HG02852 (cell line): Measurements from ENCODE around the gene OR2A25.
"Not testable (repeated sequence)": the region's sequence is repeated elsewhere in the genome, so short reads cannot be mapped to it uniquely, and the experiment has no call there.

Experiments
- ATAC-seq: cut with Tn5 transposase; IDR thresholded peaks from one replicate; pipeline ENCODE4 v1.9.1; 2021; ENCODE audit warnings: mild to moderate bottlenecking, moderate library complexity; ENCODE audit not compliant: unreplicated experiment

The OR2A25 gene, protein sequence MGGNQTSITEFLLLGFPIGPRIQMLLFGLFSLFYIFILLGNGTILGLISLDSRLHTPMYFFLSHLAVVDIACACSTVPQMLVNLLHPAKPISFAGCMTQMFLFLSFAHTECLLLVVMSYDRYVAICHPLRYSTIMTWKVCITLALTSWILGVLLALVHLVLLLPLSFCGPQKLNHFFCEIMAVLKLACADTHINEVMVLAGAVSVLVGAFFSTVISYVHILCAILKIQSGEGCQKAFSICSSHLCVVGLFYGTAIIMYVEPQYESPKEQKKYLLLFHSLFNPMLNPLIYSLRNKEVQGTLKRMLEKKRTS

DNA sequence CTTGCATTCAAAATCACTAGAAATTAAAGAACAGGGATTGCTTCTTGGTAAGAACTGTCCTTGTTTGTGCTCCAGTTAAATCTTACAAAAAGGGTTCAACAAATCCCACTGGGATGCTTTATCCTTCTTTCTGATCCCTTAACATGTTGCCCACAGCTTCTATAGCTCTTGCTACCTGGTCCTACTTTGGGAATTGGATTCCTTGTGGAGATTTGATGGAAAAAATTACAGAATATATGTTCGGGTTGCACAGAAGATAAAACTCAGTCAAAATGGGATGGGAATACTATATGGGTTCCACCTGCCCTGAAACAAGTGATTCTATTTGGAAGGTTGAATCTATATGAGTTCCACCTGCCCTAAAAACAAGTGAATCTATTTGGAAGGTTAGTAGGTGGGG, at the start of gene OR2A25:
OR2A25 (plus strand) TSS at position 301 of the 400 bp plus-strand sequence. CDS start 4,409 bp downstream, outside the sequence.
- no peak for ATAC-seq

DNA sequence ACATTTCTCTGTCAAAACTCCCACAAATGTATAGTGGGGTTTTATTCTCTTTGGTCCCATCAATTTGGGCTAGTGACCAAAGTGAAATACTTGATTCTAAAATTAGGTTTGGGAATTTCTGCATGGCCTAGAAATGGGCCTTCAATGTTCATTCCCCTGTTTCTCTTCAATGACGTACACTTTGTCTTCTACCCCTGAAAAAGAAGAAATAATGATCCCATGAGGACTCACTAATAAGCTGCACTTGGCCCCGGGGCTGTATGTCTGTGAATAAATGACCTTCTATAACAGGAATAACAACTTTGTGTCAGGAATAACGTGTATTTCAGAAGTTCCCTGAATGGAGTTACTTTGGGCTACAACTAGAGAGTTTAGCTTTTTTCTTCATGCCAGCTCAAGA, 49.3 kb upstream of the OR2A25 start:
- ATAC-seq = no peak

DNA sequence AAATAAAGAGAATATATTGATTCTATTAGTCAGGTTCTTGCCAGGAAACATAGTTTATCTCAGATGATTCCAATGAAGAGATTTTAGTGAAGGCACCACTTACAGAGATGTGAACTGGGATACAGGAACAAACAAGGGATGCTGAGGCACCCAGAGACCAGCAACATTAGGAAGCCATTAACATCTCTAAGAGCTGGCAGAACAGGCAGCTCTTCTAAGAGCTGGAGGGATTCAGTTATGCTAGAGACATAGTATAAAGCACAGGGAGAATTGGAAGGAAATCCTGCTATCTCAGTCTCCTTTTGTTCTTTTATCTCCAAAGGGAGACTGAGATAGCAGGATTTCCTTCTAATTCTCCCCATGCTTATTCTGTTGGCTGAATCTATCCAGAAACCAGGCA, 47.4 kb upstream of the OR2A25 start:
- ATAC-seq = no peak

DNA sequence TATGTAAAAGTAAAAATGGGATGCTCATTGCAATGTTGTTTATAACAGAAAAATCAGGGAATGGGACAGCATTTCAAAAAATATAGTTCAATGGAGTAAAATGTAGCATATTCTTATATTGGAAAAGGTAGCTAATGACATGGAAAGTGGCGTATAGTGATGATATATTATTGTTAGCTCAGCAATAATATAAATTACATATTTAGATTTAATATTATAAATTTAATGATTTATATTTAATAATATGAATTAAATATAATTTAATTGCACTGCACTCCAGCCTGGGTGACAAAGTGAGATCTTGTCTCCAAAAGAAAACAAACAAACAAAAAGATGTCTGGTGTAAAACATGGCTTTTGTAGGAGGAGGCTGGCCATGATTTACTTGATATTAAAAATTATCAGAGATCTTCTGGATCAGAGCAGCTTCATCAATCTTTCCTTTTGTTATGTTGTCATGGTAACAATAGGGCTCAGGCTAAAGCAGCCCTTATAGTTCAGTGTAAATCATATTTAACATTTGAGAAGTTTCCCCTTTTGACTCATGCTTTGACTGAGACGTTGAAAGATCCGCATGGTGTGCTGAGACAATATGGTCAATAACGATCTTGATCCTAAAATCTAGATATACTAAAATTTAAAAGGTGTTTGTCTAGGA, 46.3 kb upstream of the OR2A25 start:
- ATAC-seq = no peak

DNA sequence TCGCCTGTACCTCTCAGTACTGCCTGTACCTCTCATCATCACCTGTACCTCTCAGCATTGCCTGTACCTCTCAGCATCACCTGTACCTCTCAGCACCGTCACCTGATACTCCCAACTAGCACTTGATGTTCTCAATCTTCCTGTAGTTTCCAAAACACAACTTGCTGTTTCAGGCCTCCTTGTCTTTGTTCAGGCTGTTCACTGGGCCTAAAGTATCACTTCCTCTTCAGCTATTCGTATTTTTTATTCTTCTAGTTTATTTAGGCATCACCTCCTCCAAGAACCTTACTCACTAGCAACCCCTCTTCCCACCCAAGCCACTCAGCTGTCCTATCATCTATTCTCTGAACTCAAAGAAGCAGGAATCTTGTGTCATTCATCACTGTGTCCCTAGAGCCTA, 45.4 kb upstream of the OR2A25 start:
- ATAC-seq = no peak

DNA sequence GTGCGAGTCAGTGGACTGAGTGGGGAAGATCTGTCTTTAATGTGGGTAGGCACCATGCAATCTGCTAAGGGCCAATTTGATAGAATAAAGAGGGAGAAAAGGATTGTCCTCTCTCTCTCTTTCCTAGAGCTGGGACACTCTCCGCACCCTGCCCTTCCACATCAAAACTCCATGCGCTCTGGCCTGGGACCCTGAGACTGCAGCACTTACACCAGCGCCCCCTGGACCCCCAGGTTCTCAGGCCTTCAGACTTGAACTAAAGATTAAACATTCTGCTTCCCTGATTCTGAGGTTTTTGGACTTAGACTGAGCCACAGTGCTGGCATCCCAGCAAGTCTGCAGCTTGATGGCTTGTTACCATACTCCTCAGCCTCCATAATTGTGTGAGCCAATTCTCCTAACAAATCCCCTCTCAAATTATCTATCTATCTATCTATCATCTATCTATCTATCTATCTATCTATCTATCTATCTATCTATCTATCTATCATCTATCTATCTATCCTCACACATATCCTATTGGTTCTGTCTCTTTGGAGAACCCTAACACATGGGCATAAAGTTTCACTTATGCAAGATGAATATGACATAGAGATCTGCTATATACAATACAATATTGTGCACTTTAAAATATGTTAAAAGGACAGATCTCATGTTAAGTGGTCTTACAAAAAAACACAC, 43.3 kb upstream of the OR2A25 start:
- no peak for ATAC-seq

DNA sequence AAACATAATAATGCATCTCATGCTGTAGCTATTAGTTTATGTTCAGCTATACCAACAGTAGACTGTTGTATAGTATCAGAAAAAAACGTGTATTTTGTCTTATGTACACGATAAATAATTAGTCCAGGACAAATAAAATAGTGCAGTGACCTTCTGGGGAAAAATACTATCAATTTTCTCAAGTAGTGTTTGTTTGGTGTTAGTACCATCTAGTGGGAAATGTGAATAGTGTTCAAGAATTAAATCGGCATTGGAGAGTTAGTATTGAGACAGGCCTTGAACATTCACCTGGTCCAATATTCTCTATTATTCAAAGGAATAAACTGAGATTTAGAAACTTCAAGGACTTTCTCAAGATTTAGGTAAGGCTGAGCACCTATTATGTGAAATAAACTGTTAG, 42.5 kb upstream of the OR2A25 start:
- ATAC-seq = no peak

DNA sequence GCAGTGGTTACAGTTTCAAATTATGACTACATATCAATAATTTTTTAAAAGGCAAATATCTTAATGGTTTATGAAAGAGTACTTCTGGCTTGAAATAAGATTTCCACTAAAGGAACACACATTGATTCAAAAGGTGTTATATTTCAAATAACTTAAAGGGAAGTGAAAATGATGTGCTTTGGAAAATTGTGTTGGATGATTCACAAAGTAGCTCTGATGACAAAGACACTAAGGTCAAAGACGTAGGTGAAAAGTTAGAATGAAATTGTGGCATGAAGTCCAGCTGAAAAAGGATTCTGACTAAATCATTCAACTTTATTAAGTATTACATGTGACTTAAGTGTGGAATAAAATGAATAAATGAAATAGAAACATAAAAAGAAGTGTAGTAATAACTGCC, 41.6 kb upstream of the OR2A25 start:
- no peak for ATAC-seq

DNA sequence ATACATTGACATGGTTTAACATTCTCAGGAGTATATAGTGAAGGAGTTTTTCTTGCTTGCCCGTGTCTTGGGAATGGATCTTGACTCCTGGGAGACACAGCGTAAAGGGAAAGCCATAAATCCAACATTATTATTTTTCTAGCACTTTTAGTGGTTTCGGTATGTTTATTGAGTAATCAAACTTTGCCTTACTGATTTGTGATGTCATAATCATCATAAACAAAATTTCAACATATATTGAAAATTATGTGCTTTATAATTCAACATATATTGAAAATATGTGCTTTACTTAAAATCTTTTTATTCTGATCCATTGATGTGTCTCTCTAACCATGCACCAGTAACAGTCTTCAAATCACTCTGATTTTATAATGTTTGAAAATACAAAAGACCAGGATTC, 41.1 kb upstream of the OR2A25 start:
- no peak for ATAC-seq

DNA sequence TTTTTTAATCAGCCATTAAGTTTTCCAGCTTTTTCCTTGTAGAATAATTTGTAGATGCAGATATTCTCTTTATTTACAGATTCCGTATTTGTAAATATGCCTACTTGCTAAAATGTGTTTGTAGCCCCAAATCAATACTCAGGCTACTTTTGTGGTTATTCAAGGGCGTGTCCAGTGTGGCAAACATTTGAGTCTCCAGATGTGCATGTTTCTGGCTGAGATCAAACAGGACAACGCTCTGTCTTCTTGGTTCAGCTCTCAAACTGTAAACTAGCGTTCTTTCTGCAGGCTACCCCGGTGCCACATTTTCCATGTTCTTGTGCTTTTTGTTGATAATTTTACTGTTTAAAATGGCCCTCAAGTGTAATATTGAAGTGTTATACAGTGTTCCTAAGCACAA, 37.1 kb upstream of the OR2A25 start:
- no peak for ATAC-seq

DNA sequence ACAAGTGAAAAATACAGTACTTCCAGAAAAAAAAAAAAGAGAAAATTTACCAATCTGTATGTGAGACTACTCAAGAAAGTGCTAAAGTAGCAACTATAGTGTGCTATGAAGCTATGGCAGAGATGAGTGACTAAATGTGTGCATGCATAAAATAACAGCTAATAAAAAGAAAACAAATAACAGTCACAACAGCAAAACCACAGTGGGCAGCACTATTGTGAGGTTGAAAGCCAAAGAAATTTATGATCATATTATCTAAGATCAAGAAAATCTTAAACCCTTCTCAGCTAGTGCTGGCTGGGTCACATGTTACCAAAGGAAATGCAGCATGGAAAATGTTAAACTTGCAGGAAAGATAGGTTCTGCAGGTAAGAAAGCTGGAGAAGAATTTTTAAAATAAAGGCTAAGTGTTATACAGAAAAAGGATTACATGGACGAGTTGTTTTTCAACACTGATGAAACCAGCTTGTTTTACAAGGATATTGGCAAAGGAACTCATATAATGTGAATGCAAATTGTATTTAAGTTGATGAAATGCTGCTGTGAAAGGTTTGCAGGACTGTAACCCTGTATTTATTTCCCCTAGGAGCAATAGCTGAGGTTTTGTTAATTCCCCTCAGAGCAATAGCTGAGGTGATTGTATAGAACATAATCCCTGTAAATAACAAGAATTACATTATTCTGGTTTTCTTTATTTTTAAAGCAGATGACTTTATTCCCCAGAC, 36.5 kb upstream of the OR2A25 start:
- ATAC-seq = no peak

DNA sequence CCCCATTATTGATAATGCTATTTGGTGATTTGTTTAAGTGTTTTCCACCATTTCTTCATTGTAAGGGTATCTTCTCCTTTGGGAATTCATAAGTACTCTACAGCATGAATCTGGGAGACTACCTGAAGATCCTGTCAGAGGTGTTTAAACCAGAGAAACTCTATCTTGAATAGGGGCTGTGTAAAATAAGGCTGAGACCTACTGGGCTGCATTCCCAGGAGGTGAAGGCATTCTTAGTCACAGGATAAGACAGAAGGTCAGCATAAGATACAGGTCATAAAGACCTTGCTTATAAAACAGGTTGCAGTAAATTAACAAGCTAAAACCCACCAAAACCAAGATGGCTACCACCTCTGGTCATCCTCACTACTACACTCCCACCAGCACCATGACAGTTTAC, 34.2 kb upstream of the OR2A25 start:
- no peak for ATAC-seq

DNA sequence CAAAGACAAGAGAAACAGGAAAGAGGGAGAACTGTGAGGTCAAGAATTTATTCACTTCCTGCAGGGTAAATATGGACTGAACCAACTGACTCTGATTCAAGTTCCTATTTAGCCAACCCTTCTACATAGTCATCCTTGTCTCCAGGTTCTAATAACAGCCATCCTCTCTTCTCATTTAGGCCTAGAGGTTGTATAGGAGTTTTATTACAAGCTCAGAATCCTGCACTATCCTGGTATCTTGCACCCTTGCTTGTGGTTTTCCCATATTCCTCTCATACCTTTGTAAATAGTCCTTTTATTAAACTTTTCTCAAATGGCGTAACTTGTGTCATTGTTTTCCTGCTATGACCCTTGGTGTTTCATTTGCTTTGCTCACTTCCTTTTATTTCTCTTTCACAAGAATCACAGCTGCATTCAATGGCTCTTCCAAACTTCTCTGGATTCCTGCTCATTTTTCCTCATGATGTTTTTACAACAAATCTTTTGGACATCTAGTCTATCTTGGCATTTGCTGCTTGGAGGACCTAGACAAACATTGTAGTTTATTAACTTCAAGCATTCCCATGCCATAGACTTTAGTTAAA, 33.2 kb upstream of the OR2A25 start:
- no peak for ATAC-seq

DNA sequence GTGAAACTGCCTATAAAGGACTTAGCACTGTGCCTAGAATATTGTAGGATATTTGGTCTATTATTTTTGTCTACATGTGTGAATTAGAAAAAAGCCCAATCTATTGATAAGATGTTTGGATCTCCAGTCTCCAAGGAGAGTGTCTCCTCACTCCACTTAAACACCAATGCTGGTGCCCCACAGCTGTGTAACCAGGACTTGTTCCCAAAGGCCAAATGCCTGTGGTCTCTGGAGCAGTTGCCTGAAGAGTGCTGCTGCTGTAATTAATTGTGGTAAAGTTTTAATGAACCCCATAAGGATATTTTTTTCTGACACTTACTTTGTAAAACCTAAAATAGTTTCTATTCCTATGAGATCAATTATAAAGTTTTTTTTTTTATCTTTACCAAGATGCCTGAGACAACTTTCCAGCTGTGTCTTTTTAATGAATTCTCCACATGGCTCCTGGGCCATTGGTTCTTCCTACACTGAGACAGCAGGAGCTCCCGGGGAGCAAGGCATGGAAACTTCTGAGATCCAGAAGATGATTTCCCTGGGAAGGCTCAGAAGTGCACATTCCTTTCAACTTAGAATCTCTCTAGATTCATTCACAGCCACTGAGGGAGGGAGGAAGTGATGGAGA, 32.1 kb upstream of the OR2A25 start:
- no peak for ATAC-seq

DNA sequence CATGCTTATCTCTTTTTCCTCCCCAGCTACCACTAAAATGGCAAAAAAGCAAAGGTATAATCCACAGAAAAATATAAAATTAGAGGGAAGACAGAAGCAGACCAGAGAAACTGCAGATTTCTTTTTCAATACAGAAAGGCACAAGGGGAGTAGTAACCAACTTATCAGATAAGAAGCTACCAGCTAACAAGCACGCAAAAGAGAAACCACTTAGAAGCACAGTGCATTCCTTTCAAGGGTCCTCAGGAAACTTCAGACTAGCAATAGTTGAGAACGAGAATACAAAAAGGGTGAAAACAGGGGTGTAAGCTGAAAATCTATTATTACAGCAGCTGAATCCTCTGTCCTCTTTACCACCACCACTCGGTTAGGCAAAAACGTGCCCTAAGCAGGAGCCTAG, 30.7 kb upstream of the OR2A25 start:
- no peak for ATAC-seq

DNA sequence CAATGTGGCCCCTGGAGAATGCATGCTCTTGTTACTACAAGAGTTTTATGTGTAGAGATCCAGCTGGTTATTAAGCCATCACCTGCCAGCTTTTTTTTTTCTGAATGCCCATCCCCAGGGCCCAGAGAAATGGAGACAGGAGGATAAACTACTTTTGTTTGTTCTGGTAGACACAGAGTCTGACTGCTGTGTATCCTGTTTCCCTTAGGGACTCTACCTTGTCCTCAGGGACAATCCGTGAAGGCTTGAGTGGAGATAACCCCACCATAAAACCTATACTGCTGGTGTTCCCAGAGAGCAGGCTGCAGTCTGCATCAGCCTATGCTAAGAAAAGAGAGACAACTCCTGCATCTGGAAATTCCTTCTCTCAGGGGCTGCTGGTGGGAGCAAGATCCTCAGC, 21.0 kb upstream of the OR2A25 start, which contains the start of gene OR2A5:
OR2A5 (plus strand) TSS at position 301 of the 400 bp plus-strand sequence. CDS start 1,454 bp downstream, outside the sequence.
- no peak for ATAC-seq

DNA sequence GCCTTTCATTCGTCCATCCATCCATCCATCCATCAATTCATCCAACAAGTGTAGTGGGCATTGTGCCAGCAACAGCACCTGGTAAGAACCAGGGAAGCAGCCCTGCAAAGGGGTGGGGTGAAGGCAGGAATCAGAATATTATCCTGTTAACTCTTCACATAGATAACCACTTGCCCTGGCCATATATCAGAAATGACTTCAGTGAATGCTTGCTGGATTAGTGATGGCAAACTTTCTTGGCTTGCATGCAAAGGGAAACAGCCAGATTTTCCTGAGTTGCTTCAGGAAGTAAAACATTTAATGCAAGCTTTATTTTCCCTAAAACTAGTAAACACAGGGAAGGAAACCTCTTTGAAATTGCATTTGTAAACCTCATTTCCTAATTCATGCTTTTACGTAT, 20.1 kb upstream of the OR2A25 start:
- no peak for ATAC-seq

DNA sequence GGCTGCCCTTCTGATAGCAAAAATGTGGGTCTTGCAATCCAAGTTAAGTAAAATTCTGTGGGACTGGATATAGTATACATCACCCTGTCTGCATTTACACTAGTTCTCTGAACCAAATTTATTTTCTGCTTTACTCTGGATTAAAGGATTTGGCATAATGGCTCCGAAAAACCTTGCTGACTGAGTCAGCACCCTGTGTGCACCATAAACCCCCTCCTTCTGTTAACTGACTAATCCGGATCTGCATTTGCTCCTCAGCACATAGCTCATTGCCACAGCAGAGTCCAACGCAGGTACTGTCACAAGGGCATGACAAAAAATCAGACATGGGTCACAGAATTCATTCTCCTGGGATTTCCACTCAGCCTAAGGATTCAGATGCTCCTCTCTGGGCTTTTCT, 19.5 kb upstream of the OR2A25 start:
- no peak for ATAC-seq

DNA sequence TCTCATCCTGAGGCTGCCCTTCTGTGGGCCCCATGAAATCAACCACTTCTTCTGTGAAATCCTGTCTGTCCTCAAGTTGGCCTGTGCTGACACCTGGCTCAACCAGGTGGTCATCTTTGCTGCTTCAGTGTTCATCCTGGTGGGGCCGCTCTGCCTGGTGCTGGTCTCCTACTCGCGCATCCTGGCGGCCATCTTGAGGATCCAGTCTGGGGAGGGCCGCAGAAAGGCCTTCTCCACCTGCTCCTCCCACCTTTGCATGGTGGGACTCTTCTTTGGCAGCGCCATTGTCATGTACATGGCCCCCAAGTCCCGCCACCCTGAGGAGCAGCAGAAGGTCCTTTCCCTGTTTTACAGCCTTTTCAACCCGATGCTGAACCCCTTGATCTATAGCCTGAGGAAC, 18.7 kb upstream of the OR2A25 start:
- not testable (repeated sequence) for ATAC-seq

DNA sequence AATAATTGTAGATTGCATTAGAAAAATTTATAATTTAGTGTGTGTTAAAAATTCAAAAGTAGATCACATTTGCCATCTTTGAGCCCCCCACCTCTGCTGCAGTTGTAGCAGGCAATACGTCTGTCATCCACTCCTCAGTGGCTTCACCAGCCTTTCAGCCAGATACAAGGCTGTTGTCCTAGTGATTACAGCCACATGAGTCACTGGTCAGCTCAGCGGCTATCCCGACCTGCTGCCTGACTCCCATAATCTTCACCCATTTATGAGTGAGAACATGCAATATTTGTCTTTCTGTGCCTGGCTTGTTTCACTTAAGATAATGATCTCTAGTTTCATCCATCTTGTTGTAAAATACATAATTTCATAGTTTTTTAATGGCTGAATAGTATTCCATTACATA, 11.7 kb upstream of the OR2A25 start:
- no peak for ATAC-seq

DNA sequence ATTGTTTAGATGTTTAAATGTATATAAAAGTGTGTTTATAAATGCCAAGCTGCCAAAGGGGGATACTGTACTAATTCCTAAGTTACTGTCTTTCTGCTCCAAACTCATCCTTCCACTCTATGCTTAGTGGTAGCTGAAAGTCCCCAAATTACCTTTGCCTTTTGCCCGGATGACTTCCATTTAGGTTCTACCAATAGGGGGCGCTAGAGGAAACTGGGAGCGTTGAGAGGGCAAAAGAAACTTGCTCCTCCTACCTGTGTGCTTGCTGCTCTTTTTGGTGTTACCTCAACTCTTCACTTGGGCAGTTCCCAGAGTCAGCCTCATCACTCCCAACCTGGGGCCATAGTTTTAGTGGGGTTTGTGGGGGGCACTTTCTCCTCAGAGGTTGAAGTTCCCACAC, 5.9 kb upstream of the OR2A25 start:
- ATAC-seq = no peak
